ENCODE results near the gene PODNL1. TPM values are rescaled to one million over a fixed set of nuclear protein-coding genes. Genes with fewer than 3 reads are reported as not detected.
A peak's percentile ranks its signal among the peaks of the same experiment; 100 is the strongest.

The PODNL1 gene
- total and polyA plus RNA-seq, 2 of the 8 experiments (the other 6 are each of a cell fraction or from before 2014, with no cell fraction given), result 1.0 to 1.5 TPM

- H3K23me2 ChIP-seq (ENCODE audit: low read depth, low read length), result peaks cover 2% of the 10 kb centered on the region; the same call in 1 of the 2 replicates
- H2BK120ac ChIP-seq (replicated peaks; ENCODE audit: low read depth, low read length), result no peak overlapping the region
- H2AFZ ChIP-seq (ENCODE audit: low read length), result no peak overlapping the region
- no peaks in the 10 kb centered on the region for H3K79me1 ChIP-seq (ENCODE audit: low read depth, low read length)
- peak overlapping the region; percentile 81; the same call in 1 of the 2 replicates for H4K8ac ChIP-seq (ENCODE audit: extremely low read depth, insufficient read depth, low read length)
- peak overlapping the region; percentile 95 for H4K91ac ChIP-seq (replicated peaks; ENCODE audit: insufficient read length, low read length)
- peak overlapping the region; percentile 57 to 63 for H3K4me2 ChIP-seq (ENCODE audit: insufficient read depth in 1 of 2, low read depth in 2 of 2, low read length in 2 of 2)
- no peaks in the 10 kb centered on the region for H3K9me3 ChIP-seq (ENCODE audit: insufficient read depth in 2 of 2, low read depth in 1 of 2, low read length in 1 of 2)
- FAIRE-seq, result no peak
- CTCF ChIA-PET (ENCODE audit: partially characterized antibody), result interaction anchor here (0.5 to 10.3 kb wide), 15 partner anchors 9 to 504 kb away, joined by 3 to 77 read pairs (median 4); partner anchors contain the start of gene IL27RA
- H3K23ac ChIP-seq (ENCODE audit: insufficient read length), result no peak overlapping the region
- H2BK15ac ChIP-seq (ENCODE audit: low read length), result peak overlapping the region; percentile 88; the same call in 1 of the 2 replicates
- peak overlapping the region; percentile 81; the same call in 1 of the 2 replicates for H2BK5ac ChIP-seq (ENCODE audit: low read depth, low read length)
- 90% methylated on average over 10 of the region's 12 CpGs; no CpG with 5 or more reads in 1 of the 2 experiments for WGBS, 2 experiments (ENCODE audit: extremely low coverage in 1 of 2, insufficient coverage in 1 of 2, insufficient read length in 1 of 2, insufficient replicate concordance in 2 of 2, low coverage in 1 of 2, low lambda C conversion rate in 2 of 2, missing lambda C conversion rate in 1 of 2)
- POLR2A ChIA-PET (ENCODE audit: partially characterized antibody), result interaction anchor here (0.7 to 4.3 kb wide), 11 partner anchors 10 to 472 kb away, joined by 3 to 34 read pairs (median 5); partner anchors contain the start of genes CACNA1A, DCAF15, PODNL1 and RFX1
- no peak overlapping the region for H3K9ac ChIP-seq (replicated peaks in 1 of 4; ENCODE audit: extremely low read depth in 1 of 4, low read depth in 3 of 4, low read length in 3 of 4)
- no peaks in the 10 kb centered on the region for H3K79me2 ChIP-seq (ENCODE audit: control insufficient read depth in 1 of 2, insufficient read depth in 2 of 2, low read length in 2 of 2)
- no peaks in the 10 kb centered on the region for H4K20me1 ChIP-seq (replicated peaks in 1 of 2; ENCODE audit: control insufficient read depth in 1 of 2, insufficient read depth in 2 of 2, low read length in 2 of 2)
- peak overlapping the region; percentile 56; the same call in 1 of the 2 replicates for H3K27ac ChIP-seq (ENCODE audit: low read depth, low read length)
- H2AK5ac ChIP-seq (ENCODE audit: low read depth, low read length), result peak overlapping the region; percentile 86; the same call in 1 of the 2 replicates
- H3K18ac ChIP-seq (ENCODE audit: extremely low read depth, low read length), result peak overlapping the region; percentile 19; the same call in 1 of the 2 replicates
- H3K36me3 ChIP-seq (ENCODE audit: control insufficient read depth in 2 of 4, insufficient read depth in 4 of 4, low read length in 3 of 4), result peaks cover 0 to 9% (median under 1%) of the 10 kb centered on the region in 4 experiments; a peak in 2 of 8 replicates
- no peak overlapping the region for H4K5ac ChIP-seq (ENCODE audit: insufficient read length, low read depth, low read length)
- H3K4ac ChIP-seq (replicated peaks; ENCODE audit: insufficient read length, low read depth, low read length), result peak overlapping the region; percentile 65
- no peak overlapping the region for H3K56ac ChIP-seq (replicated peaks; ENCODE audit: insufficient read length, low read depth, low read length)
- DNase-seq (ENCODE audit: low read depth in 1 of 2, low spot score in 2 of 2), result no peak
- H3K14ac ChIP-seq (ENCODE audit: insufficient read length), result no peak overlapping the region
- H3K4me3 ChIP-seq (ENCODE audit: extremely low read depth in 1 of 4, insufficient read depth in 2 of 4, low read depth in 3 of 4, low read length in 4 of 4), result peak overlapping the region in 1 of 4 experiments; percentile 70; a peak in 2 of 8 replicates
- H2BK12ac ChIP-seq (ENCODE audit: low read depth, low read length), result peak overlapping the region; percentile 80; the same call in 1 of the 2 replicates
- 0 out of 2 replicates have a peak overlapping the region, but pooled peaks have one; percentile 32 for H2BK20ac ChIP-seq (ENCODE audit: low read length)
- H3K4me1 ChIP-seq (replicated peaks in 1 of 4; ENCODE audit: control insufficient read depth in 3 of 4, insufficient read depth in 4 of 4, low read length in 3 of 4), result peaks cover 0 to 14% (median 8%) of the 10 kb centered on the region in 4 experiments; a peak in 3 of 7 replicates
- H3K27me3 ChIP-seq (replicated peaks in 1 of 4; ENCODE audit: control insufficient read depth in 3 of 4, extremely low read depth in 1 of 4, insufficient read depth in 3 of 4, low read length in 3 of 4), result no peaks in the 10 kb centered on the region
- TF ChIP-seq TAF1 (IDR thresholded peaks at IDR 0.05; ENCODE audit: low read depth, low read length) (no peak), CBX8 (IDR thresholded peaks at IDR 0.05; ENCODE audit: borderline replicate concordance, low read depth, low read length) (no peak), PHF8 (conservative IDR thresholded peaks at IDR 0.05; ENCODE audit: low read depth, low read length) (no peak), BACH1 (IDR thresholded peaks at IDR 0.05; ENCODE audit: low read length) (no peak), JUND (IDR thresholded peaks at IDR 0.05; ENCODE audit: low read length) (no peak), CBX5 (IDR thresholded peaks at IDR 0.05; ENCODE audit: low read depth, low read length) (no peak), TBP (IDR thresholded peaks at IDR 0.05; ENCODE audit: low read depth, low read length) (no peak), SUZ12 (IDR thresholded peaks at IDR 0.05; ENCODE audit: low read length) (no peak), POLR2AphosphoS5 (IDR thresholded peaks at IDR 0.05; ENCODE audit: low read depth, low read length) (no peak), SP1 (IDR thresholded peaks at IDR 0.05; ENCODE audit: low read depth, low read length) (no peak), EP300 (IDR thresholded peaks at IDR 0.05; ENCODE audit: borderline replicate concordance in 1 of 2, low read depth in 2 of 2, low read length in 2 of 2) (no peak)
Measured at GRCh38 chr19:13977803-13978202, 39.6 kb upstream of the PODNL1 start.

Measured in H1 (cell line).